AG04449 (cell line): ENCODE measurements around the gene CREB3L2.

Source experiments
- CTCF ChIA-PET: fragments of 350-600 bp; formaldehyde crosslinking; extraction: SDS; loops from one replicate; lab custom pipeline; 2021; ENCODE audit warnings: antibody characterized with exemption; lab: Yijun Ruan, JAX
- POLR2A ChIA-PET: fragments of 400-600, 350-600 bp; formaldehyde crosslinking; extraction: SDS; loops from one replicate; lab custom pipeline; 2020; ENCODE audit warnings: antibody characterized with exemption, inconsistent platforms; lab: Yijun Ruan, JAX
- DNase-seq: peaks from one replicate; pipeline ENCODE4 v3.0.0-alpha.2; 2010; ENCODE audit warnings: low read depth, low spot score
- H3K4me3 ChIP-seq: 2 replicates; pipeline ENCODE4 v1.5.1; 2011; ENCODE audit warnings: low read depth, mild to moderate bottlenecking, control low read depth, low read length
- TF ChIP-seq, protein P1 (sequence below): IDR thresholded peaks from one replicate; pipeline ENCODE4 v1.5.1; 2011; ENCODE audit warnings: mild to moderate bottlenecking, moderate library complexity, low read length, control low read depth, inconsistent platforms; ENCODE audit not compliant: insufficient read depth; ENCODE audit errors: missing control alignments

Gene CREB3L2

GRCh38 chr7:137875746-137876145, 126.1 kb downstream of the CREB3L2 start:
- no peak overlapping the region for H3K4me3 ChIP-seq
- ChIA-PET POLR2A (interaction anchor here (0.5 kb wide), 1 partner anchor 30 kb away, joined by 3 read pairs; no protein-coding TSS in a partner anchor), CTCF (interaction anchor here (0.8 to 2.5 kb wide), 2 partner anchors 219 to 250 kb away, joined by 3 to 7 read pairs; no protein-coding TSS in a partner anchor)
- TF ChIP-seq, protein P1, sequence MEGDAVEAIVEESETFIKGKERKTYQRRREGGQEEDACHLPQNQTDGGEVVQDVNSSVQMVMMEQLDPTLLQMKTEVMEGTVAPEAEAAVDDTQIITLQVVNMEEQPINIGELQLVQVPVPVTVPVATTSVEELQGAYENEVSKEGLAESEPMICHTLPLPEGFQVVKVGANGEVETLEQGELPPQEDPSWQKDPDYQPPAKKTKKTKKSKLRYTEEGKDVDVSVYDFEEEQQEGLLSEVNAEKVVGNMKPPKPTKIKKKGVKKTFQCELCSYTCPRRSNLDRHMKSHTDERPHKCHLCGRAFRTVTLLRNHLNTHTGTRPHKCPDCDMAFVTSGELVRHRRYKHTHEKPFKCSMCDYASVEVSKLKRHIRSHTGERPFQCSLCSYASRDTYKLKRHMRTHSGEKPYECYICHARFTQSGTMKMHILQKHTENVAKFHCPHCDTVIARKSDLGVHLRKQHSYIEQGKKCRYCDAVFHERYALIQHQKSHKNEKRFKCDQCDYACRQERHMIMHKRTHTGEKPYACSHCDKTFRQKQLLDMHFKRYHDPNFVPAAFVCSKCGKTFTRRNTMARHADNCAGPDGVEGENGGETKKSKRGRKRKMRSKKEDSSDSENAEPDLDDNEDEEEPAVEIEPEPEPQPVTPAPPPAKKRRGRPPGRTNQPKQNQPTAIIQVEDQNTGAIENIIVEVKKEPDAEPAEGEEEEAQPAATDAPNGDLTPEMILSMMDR, result no peak
- no peak for DNase-seq

GRCh38 chr7:137873979-137874777, 127.7 kb downstream of the CREB3L2 start:
- H3K4me3 ChIP-seq, result no peak overlapping the region
- POLR2A ChIA-PET, result interaction anchor here (0.8 to 1.1 kb wide), 5 partner anchors 8 to 207 kb away, joined by 3 to 6 read pairs (median 4); no protein-coding TSS in a partner anchor
- peak; percentile 92 for DNase-seq
- CTCF ChIA-PET, result interaction anchor here (1.1 to 2.5 kb wide), 3 partner anchors 129 to 218 kb away, joined by 3 to 7 read pairs (median 5); no protein-coding TSS in a partner anchor
- TF ChIP-seq, protein P1, result no peak

- no peak overlapping the region for H3K4me3 ChIP-seq
- DNase-seq, result peak; percentile 74
- POLR2A ChIA-PET, result interaction anchor here (0.9 to 1.1 kb wide), 3 partner anchors 9 to 127 kb away, joined by 3 to 6 read pairs (median 4); no protein-coding TSS in a partner anchor
- CTCF ChIA-PET, result interaction anchor here (1.5 to 2.5 kb wide), 2 partner anchors 135 to 217 kb away, joined by 5 to 7 read pairs; no protein-coding TSS in a partner anchor
- TF ChIP-seq, protein P1, result no peak
Measured at GRCh38 chr7:137873524-137873923, 128.4 kb downstream of the CREB3L2 start.

- TF ChIP-seq, protein P1, result no peak
- ChIA-PET CTCF (interaction anchor here (1.3 kb wide), 1 partner anchor 8 kb away, joined by 4 read pairs; no protein-coding TSS in a partner anchor), POLR2A (interaction anchor here (0.7 kb wide), 2 partner anchors 11 to 20 kb away, joined by 3 to 4 read pairs; no protein-coding TSS in a partner anchor)
- H3K4me3 ChIP-seq, result no peak overlapping the region
- no peak for DNase-seq
Measured at GRCh38 chr7:137871170-137871915, 130.5 kb downstream of the CREB3L2 start.

- H3K4me3 ChIP-seq, result no peak overlapping the region
- TF ChIP-seq, protein P1, result no peak
- ChIA-PET CTCF (interaction anchor here (0.6 to 1.3 kb wide), 2 partner anchors 9 to 215 kb away, joined by 3 to 4 read pairs; no protein-coding TSS in a partner anchor), POLR2A (interaction anchor here (0.7 kb wide), 2 partner anchors 11 to 20 kb away, joined by 3 to 4 read pairs; no protein-coding TSS in a partner anchor)
- DNase-seq, result no peak
Measured at GRCh38 chr7:137870684-137871083, 131.2 kb downstream of the CREB3L2 start.
